A673 (cell line): ENCODE measurements around the gene MRPS23. TPM values are rescaled to one million over a fixed set of nuclear protein-coding genes. Genes with fewer than 3 reads are reported as not detected.
A peak's percentile ranks its signal among the peaks of the same experiment; 100 is the strongest.

ENCODE experiments used
- BruUV-seq: library from RNA; stranded (reverse); fragments of 400-500 nt; replicated peaks from 2 replicates; lab custom pipeline; 2021; lab: Mats Ljungman, UMichigan
- CTCF ChIA-PET: fragments of 300-600 bp; sonication (Branson Sonifier 250); formaldehyde crosslinking; loops from one replicate; lab custom pipeline; 2022; ENCODE audit warnings: antibody characterized with exemption; lab: Charles Lee
- POLR2A ChIA-PET: fragments of 300-600 bp; sonication (Branson Sonifier 250); formaldehyde crosslinking; loops from one replicate; lab custom pipeline; 2022; ENCODE audit warnings: antibody characterized with exemption; ENCODE audit not compliant: low non-redundant PET; lab: Charles Lee
- DNase-seq: peaks from one replicate; pipeline ENCODE4 v3.0.0-alpha.2; 2015; ENCODE audit warnings: low spot score
- H3K27ac ChIP-seq: fragments of 200-600 bp; sonication (generic); 2 replicates; pipeline ENCODE4 v1.5.1; 2016; ENCODE audit warnings: mixed run types, low read depth, mild to moderate bottlenecking, mixed read lengths, antibody characterized with exemption, low read length; ENCODE audit not compliant: poor library complexity, severe bottlenecking
- H3K27me3 ChIP-seq: fragments of 200-600 bp; sonication (generic); replicated peaks from 2 replicates; pipeline ENCODE4 v1.6.1; 2017; ENCODE audit warnings: mixed run types, low read depth, mild to moderate bottlenecking, mixed read lengths, antibody characterized with exemption, low read length; ENCODE audit not compliant: insufficient read depth, poor library complexity
- H3K36me3 ChIP-seq: fragments of 200-600 bp; sonication (generic); 2 replicates; pipeline ENCODE4 v1.6.1; 2016; ENCODE audit warnings: mixed run types, mild to moderate bottlenecking, mixed read lengths, antibody characterized with exemption, low read length; ENCODE audit not compliant: insufficient read depth, poor library complexity, severe bottlenecking
- H3K4me1 ChIP-seq: fragments of 200-600 bp; sonication (generic); 2 replicates; pipeline ENCODE4 v1.6.1; 2017; ENCODE audit warnings: mixed run types, mild to moderate bottlenecking, mixed read lengths, antibody characterized with exemption, low read length; ENCODE audit not compliant: insufficient read depth, poor library complexity, severe bottlenecking
- H3K4me3 ChIP-seq: fragments of 200-600 bp; sonication (generic); 2 replicates; pipeline ENCODE4 v1.5.1; 2016; ENCODE audit warnings: low read depth, mixed run types, mild to moderate bottlenecking, mixed read lengths, low read length; ENCODE audit not compliant: poor library complexity, severe bottlenecking
- H3K9me3 ChIP-seq: fragments of 200-600 bp; sonication (generic); 2 replicates; pipeline ENCODE4 v1.6.1; 2016; ENCODE audit warnings: mixed run types, low read depth, mild to moderate bottlenecking, mixed read lengths, antibody characterized with exemption, low read length; ENCODE audit not compliant: poor library complexity, severe bottlenecking
- EZH2 ChIP-seq: fragments of 200-600 bp; sonication (generic); IDR thresholded peaks from 2 replicates; pipeline ENCODE4 v1.6.1; 2017; ENCODE audit warnings: borderline replicate concordance, low read depth, mild to moderate bottlenecking, mixed read lengths, antibody characterized with exemption, low read length; ENCODE audit not compliant: poor library complexity, severe bottlenecking
- intact Hi-C: fragments of 100-400 bp; cut with micrococcal nuclease; formaldehyde crosslinking; loops from one replicate; pipeline ENCODE4 v1.10.0; 2022; ENCODE audit not compliant: unreplicated experiment
- total RNA-seq: library from RNA; stranded (reverse); gene quantifications from 2 replicates; pipeline ENCODE4 v1.2.3, GENCODE V29; 2021
- TF ChIP-seq, protein P1 (sequence below): fragments of 300-800, 200-600 bp; sonication (generic); conservative IDR thresholded peaks from 2 replicates; pipeline ENCODE4 v1.5.1; 2017; ENCODE audit warnings: low read depth, mild to moderate bottlenecking, antibody characterized with exemption, low read length, moderate library complexity, mixed read lengths

MRPS23 gene
- total RNA-seq, 1 experiment from 2014 or later, result 94.2 TPM

GRCh38 chr17:57877803-57878377 is 28.0 kb upstream of the MRPS23 start:
- Histone ChIP-seq H3K27me3 (no peaks in the 10 kb centered on the region), H3K27ac (no peak overlapping the region), H3K9me3 (no peaks in the 10 kb centered on the region), H3K4me1 (peaks cover 81% of the 10 kb centered on the region), H3K36me3 (peaks cover 5% of the 10 kb centered on the region), H3K4me3 (no peak overlapping the region)
- DNase-seq, result no peak
- POLR2A ChIA-PET, result no interaction called here
- no peak for TF ChIP-seq EZH2
- TF ChIP-seq, protein P1, sequence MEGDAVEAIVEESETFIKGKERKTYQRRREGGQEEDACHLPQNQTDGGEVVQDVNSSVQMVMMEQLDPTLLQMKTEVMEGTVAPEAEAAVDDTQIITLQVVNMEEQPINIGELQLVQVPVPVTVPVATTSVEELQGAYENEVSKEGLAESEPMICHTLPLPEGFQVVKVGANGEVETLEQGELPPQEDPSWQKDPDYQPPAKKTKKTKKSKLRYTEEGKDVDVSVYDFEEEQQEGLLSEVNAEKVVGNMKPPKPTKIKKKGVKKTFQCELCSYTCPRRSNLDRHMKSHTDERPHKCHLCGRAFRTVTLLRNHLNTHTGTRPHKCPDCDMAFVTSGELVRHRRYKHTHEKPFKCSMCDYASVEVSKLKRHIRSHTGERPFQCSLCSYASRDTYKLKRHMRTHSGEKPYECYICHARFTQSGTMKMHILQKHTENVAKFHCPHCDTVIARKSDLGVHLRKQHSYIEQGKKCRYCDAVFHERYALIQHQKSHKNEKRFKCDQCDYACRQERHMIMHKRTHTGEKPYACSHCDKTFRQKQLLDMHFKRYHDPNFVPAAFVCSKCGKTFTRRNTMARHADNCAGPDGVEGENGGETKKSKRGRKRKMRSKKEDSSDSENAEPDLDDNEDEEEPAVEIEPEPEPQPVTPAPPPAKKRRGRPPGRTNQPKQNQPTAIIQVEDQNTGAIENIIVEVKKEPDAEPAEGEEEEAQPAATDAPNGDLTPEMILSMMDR, result no peak
- intact Hi-C loops, result no loop called here
- CTCF ChIA-PET, result interaction anchor here (1.6 kb wide), 1 partner anchor 15 kb away, joined by 8 read pairs; no protein-coding TSS in a partner anchor
- BruUV-seq, result no TSS peak

- intact Hi-C loops, result no loop called here
- ChIA-PET POLR2A (no interaction called here), CTCF (interaction anchor here (1.6 kb wide), 1 partner anchor 16 kb away, joined by 8 read pairs; no protein-coding TSS in a partner anchor)
- Histone ChIP-seq H3K27ac (peak overlapping the region; percentile 95), H3K4me3 (no peak overlapping the region), H3K4me1 (peaks cover 81% of the 10 kb centered on the region), H3K36me3 (peaks cover 10% of the 10 kb centered on the region), H3K9me3 (no peaks in the 10 kb centered on the region), H3K27me3 (no peaks in the 10 kb centered on the region)
- TF ChIP-seq, protein P1, result no peak
- no peak for TF ChIP-seq EZH2
- DNase-seq, result no peak
- no TSS peak for BruUV-seq
These were observed 27.0 kb upstream of the MRPS23 start for GRCh38 chr17:57876866-57877237.

DNA sequence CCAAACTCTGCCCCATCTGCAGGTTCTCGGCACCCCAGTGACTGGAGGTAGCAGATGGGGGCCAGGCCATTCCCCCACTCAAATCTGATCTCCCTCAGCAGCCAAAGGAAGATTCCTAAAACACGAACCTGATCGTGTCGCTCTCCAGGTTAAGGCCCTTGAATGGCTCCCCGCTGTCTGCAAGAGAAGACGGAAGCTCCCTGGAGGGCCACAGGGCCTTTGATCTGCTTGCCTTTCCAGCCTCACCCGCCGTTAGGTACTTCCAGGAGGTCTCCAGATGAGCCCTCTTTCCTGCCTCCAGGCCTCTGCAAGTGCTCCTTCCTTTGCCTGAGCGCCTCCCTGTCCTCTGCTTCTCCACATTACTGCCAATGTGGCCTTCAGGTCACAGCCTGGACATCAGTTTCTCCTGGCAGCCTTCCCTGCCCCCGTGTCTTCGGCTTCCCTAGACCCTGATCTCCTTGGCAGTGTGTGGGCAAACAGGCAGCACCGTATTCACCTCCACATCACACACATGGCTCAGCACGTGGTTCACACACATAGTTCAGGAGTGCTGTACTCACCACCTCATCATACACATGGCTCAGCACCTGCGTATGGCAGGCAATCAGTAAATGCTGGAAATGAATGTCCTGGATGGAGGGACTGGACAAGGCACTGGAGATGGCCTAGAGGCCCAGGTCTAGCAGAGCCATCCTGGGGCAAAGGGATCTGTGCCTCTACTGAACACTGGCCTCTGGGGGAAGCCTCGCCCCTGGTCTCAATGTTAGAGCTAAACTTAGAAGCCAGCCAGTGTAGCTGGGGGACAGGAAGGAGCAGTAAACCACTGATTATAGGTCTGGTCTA is 26.4 kb upstream of the MRPS23 start:
- H3K9me3 ChIP-seq, result no peaks in the 10 kb centered on the region
- CTCF ChIA-PET, result interaction anchor here (0.5 to 2.1 kb wide), 8 partner anchors 16 to 324 kb away, joined by 3 to 10 read pairs (median 5); no protein-coding TSS in a partner anchor
- TF ChIP-seq, protein P1, result no peak
- TF ChIP-seq EZH2, result no peak
- intact Hi-C loops, result no loop called here
- H3K27ac ChIP-seq, result peak overlapping the region; percentile 95
- H3K4me1 ChIP-seq, result peaks cover 75% of the 10 kb centered on the region
- no TSS peak for BruUV-seq
- H3K27me3 ChIP-seq, result no peaks in the 10 kb centered on the region
- no peak for DNase-seq
- H3K4me3 ChIP-seq, result no peak overlapping the region
- H3K36me3 ChIP-seq, result peaks cover 12% of the 10 kb centered on the region
- POLR2A ChIA-PET, result interaction anchor here (0.6 kb wide), 1 partner anchor 95 kb away, joined by 12 read pairs; no protein-coding TSS in a partner anchor
